ENCODE results near the gene MGAT3. TPM values are rescaled to one million over a fixed set of nuclear protein-coding genes. Genes with fewer than 3 reads are reported as not detected.

Gene MGAT3
- total and polyA plus RNA-seq, 2 of the 13 experiments (the other 11 are each of a cell fraction or from before 2014, with no cell fraction given), result 0.11 to 0.15 TPM

- ChIA-PET CTCF (ENCODE audit: low intra/inter-chr PET ratio, low total read pairs) (no interaction called here), POLR2A (no interaction called here)
- no peaks in the 10 kb centered on the region for H3K36me3 ChIP-seq (replicated peaks in 1 of 2; ENCODE audit: control insufficient read depth in 1 of 2, insufficient read depth in 2 of 2, low read length in 2 of 2)
- H3K27me3 ChIP-seq (ENCODE audit: control insufficient read depth in 1 of 2, insufficient read depth in 2 of 2, low read length in 2 of 2), result no peaks in the 10 kb centered on the region; a peak in 1 of 5 replicates
- H3K4me1 ChIP-seq (ENCODE audit: insufficient read depth, low read length), result peaks cover 19% of the 10 kb centered on the region
- no peaks in the 10 kb centered on the region for H4K20me1 ChIP-seq (ENCODE audit: insufficient read depth, low read length)
- H3K4me3 ChIP-seq (replicated peaks in 1 of 3; ENCODE audit: insufficient read depth in 1 of 3, low read depth in 2 of 3, low read length in 3 of 3), result no peak overlapping the region; a peak in 1 of 6 replicates
- FAIRE-seq (no peak), ATAC-seq (peak; percentile 59), DNase-seq (ENCODE audit: low spot score) (no peak)
- no peaks in the 10 kb centered on the region for H3K9me3 ChIP-seq (ENCODE audit: low read length)
- peak; percentile 16; the same call in 1 of the 2 replicates for TF ChIP-seq STAG1 (CRISPR knock-in tag; IDR thresholded peaks at IDR 0.05)
- no peak for TF ChIP-seq ZNF138 (CRISPR knock-in tag; IDR thresholded peaks at IDR 0.05; ENCODE audit: low read depth)
- TF ChIP-seq ZNF263 (CRISPR knock-in tag; IDR thresholded peaks at IDR 0.05), result peak; percentile 55; the same call in 1 of the 2 replicates
- no peak for TF ChIP-seq XBP1 (CRISPR knock-in tag; IDR thresholded peaks at IDR 0.05)
- 0 out of 2 replicates have a peak, but pooled peaks have one; percentile 26 for TF ChIP-seq ZNF687 (CRISPR knock-in tag; IDR thresholded peaks at IDR 0.05)
- no peak for TF ChIP-seq ZBTB34 (CRISPR knock-in tag; IDR thresholded peaks at IDR 0.05)
- TF ChIP-seq HNF1A (IDR thresholded peaks at IDR 0.05; ENCODE audit: low read depth), result no peak
- TF ChIP-seq HNF1A (CRISPR knock-in tag; IDR thresholded peaks at IDR 0.05; ENCODE audit: borderline replicate concordance), result no peak
- peak; percentile 50 for TF ChIP-seq CTCF (CRISPR knock-in tag; IDR thresholded peaks at IDR 0.05)
- TF ChIP-seq SP140L (CRISPR knock-in tag; IDR thresholded peaks at IDR 0.05; ENCODE audit: borderline replicate concordance), result no peak
- 56% methylated on average over 30 of the region's 45 CpGs for WGBS (ENCODE audit: low lambda C conversion rate)
- intact Hi-C loops (cut with micrococcal nuclease; ENCODE audit: unreplicated experiment) (no loop called here), in situ Hi-C loops (cut with HindIII; ENCODE audit: extremely low pct_ligation_motif_present, low pct_unique_long_range_greater_than_20kb) (no loop called here)
- no peaks in the 10 kb centered on the region for H3K79me2 ChIP-seq (ENCODE audit: insufficient read depth, low read length)
- H2AFZ ChIP-seq (ENCODE audit: low read length), result no peak overlapping the region
- H3K27ac ChIP-seq (ENCODE audit: extremely low read length, insufficient read depth, low read length), result no peak overlapping the region
- BruUV-seq (replicated peaks), result no TSS peak
- no peak overlapping the region; the same call in 1 of the 2 replicates for H3K4me2 ChIP-seq (ENCODE audit: low read depth, low read length)
- H3K9ac ChIP-seq (ENCODE audit: insufficient read depth, low read depth, low read length), result no peak overlapping the region
These were observed 30.4 kb downstream of the MGAT3 start for GRCh38 chr22:39486951-39487825.
